Common myeloid progenitor, CD34-positive (primary cell): ENCODE measurements around the gene SLC44A3.
A peak's percentile ranks its signal among the peaks of the same experiment; 100 is the strongest.

Source experiments
- CTCF ChIA-PET: fragments of 350-600 bp; sonication (Branson Sonifier 250); formaldehyde crosslinking; loops from one replicate; lab custom pipeline; 2021; ENCODE audit warnings: antibody characterized with exemption; lab: Charles Lee
- POLR2A ChIA-PET: fragments of 350-600 bp; sonication (Branson Sonifier 250); formaldehyde crosslinking; loops from one replicate; lab custom pipeline; 2021; ENCODE audit warnings: antibody characterized with exemption; lab: Charles Lee
- DNase-seq, 3 donors: peaks; one replicate each; pipeline versions ENCODE4 v3.0.0 to v3.0.0-alpha.2; 2013
- H3K27ac ChIP-seq, 2 experiments: 1 replicate in 1 of 2; 2 replicates in 1 of 2; pipeline ENCODE4 v1.7.0; 2013; ENCODE audit warnings: inconsistent platforms in 2 of 2, low read length in 2 of 2, mild to moderate bottlenecking in 2 of 2, low read depth in 1 of 2, moderate library complexity in 1 of 2; ENCODE audit not compliant: severe bottlenecking in 2 of 2, insufficient read depth in 1 of 2, poor library complexity in 1 of 2
- H3K27me3 ChIP-seq, 5 experiments: replicated peaks in 2 of 5; 1 replicate in 3 of 5; 2 replicates in 2 of 5; pipeline versions ENCODE4 v1.6.1 to v1.7.0; 2013; ENCODE audit warnings: low read length in 4 of 5, mild to moderate bottlenecking in 2 of 5, moderate library complexity in 2 of 5, inconsistent platforms in 1 of 5; ENCODE audit not compliant: insufficient read depth in 5 of 5, control insufficient read depth in 4 of 5
- H3K36me3 ChIP-seq, 4 experiments: 1 replicate in 2 of 4; 2 replicates in 2 of 4; pipeline versions ENCODE4 v1.6.1 to v1.7.0; 2013; ENCODE audit warnings: low read length in 3 of 4, control low read depth in 1 of 4, mild to moderate bottlenecking in 1 of 4; ENCODE audit not compliant: control insufficient read depth in 4 of 4, insufficient read depth in 4 of 4
- H3K4me1 ChIP-seq, 4 experiments: 1 replicate in 3 of 4; 2 replicates in 1 of 4; pipeline versions ENCODE4 v1.6.1 to v1.7.1; 2013; ENCODE audit warnings: low read length in 3 of 4, mild to moderate bottlenecking in 3 of 4, control low read depth in 1 of 4, inconsistent platforms in 1 of 4, moderate library complexity in 1 of 4; ENCODE audit not compliant: control insufficient read depth in 4 of 4, insufficient read depth in 4 of 4; ENCODE audit errors: control extremely low read depth in 1 of 4
- H3K4me3 ChIP-seq, 7 experiments: 1 replicate in 4 of 7; 2 replicates in 3 of 7; pipeline versions ENCODE4 v1.5.1 to v1.7.0; 2013; ENCODE audit warnings: mild to moderate bottlenecking in 7 of 7, low read length in 6 of 7, moderate library complexity in 6 of 7, inconsistent platforms in 2 of 7, low read depth in 2 of 7, control low read depth in 1 of 7; ENCODE audit not compliant: insufficient read depth in 4 of 7, control insufficient read depth in 1 of 7; ENCODE audit errors: extremely low read depth in 1 of 7
- H3K9me3 ChIP-seq, 5 experiments: 1 replicate in 4 of 5; 2 replicates in 1 of 5; pipeline versions ENCODE4 v1.6.1 to v1.7.1; 2013; ENCODE audit warnings: low read length in 4 of 5, mild to moderate bottlenecking in 2 of 5, inconsistent platforms in 1 of 5, low read depth in 1 of 5, moderate library complexity in 1 of 5; ENCODE audit not compliant: control insufficient read depth in 4 of 5, insufficient read depth in 2 of 5; ENCODE audit errors: control extremely low read depth in 1 of 5
- WGBS: methylation state at CpG from one replicate; pipeline ENCODE4 v1.1.5; 2013; ENCODE audit not compliant: insufficient coverage; 5-methylcytosine and 5-hydroxymethylcytosine counted together

SLC44A3 gene

GRCh38 chr1:94872771-94873495, 52.8 kb downstream of the SLC44A3 start:
- no peaks in the 10 kb centered on the region for H3K36me3 ChIP-seq
- no peak overlapping the region for H3K27ac ChIP-seq
- no peaks in the 10 kb centered on the region for H3K9me3 ChIP-seq
- no peak for DNase-seq
- peaks cover 0 to 4% (median 0%) of the 10 kb centered on the region in 5 experiments for H3K27me3 ChIP-seq
- ChIA-PET POLR2A (no interaction called here), CTCF (interaction anchor here (1.1 to 1.3 kb wide), 2 partner anchors 19 to 25 kb away, joined by 3 to 5 read pairs; no protein-coding TSS in a partner anchor)
- peaks cover 0 to 3% (median 1%) of the 10 kb centered on the region in 4 experiments for H3K4me1 ChIP-seq
- H3K4me3 ChIP-seq, result no peak overlapping the region
- WGBS, result 87% methylated on average over 3 of the region's 4 CpGs

- no peak for DNase-seq
- H3K27ac ChIP-seq, result no peak overlapping the region
- peaks cover 0 to 4% (median 0%) of the 10 kb centered on the region in 5 experiments for H3K27me3 ChIP-seq
- WGBS, result 95% methylated on average over 7 of the region's 7 CpGs
- no peak overlapping the region for H3K4me3 ChIP-seq
- POLR2A ChIA-PET, result no interaction called here
- no peaks in the 10 kb centered on the region for H3K9me3 ChIP-seq
- H3K4me1 ChIP-seq, result peaks cover 0 to 3% (median 1%) of the 10 kb centered on the region in 4 experiments
- H3K36me3 ChIP-seq, result no peaks in the 10 kb centered on the region
- CTCF ChIA-PET, result interaction anchor here (1.1 to 2.3 kb wide), 5 partner anchors 14 to 167 kb away, joined by 3 to 9 read pairs (median 5); no protein-coding TSS in a partner anchor
These were observed 53.6 kb downstream of the SLC44A3 start for GRCh38 chr1:94873520-94874351.

- Histone ChIP-seq H3K4me1 (peaks cover 0 to 3% (median 1%) of the 10 kb centered on the region in 4 experiments), H3K27me3 (peaks cover 0 to 4% (median 0%) of the 10 kb centered on the region in 5 experiments), H3K9me3 (no peaks in the 10 kb centered on the region), H3K36me3 (no peaks in the 10 kb centered on the region), H3K27ac (no peak overlapping the region), H3K4me3 (no peak overlapping the region)
- WGBS, result 93% methylated on average over 3 of the region's 6 CpGs
- ChIA-PET CTCF (interaction anchor here (1.1 to 2.3 kb wide), 4 partner anchors 15 to 167 kb away, joined by 4 to 9 read pairs (median 5); no protein-coding TSS in a partner anchor), POLR2A (no interaction called here)
- DNase-seq, result no peak
These were observed 54.3 kb downstream of the SLC44A3 start for GRCh38 chr1:94874423-94874822.

GRCh38 chr1:94875794-94876193, 55.6 kb downstream of the SLC44A3 start:
- WGBS, result 20% methylated on average over 4 of the region's 4 CpGs
- peak in 2 of 3 donors; percentile 15 to 25 for DNase-seq
- POLR2A ChIA-PET, result interaction anchor here (0.6 kb wide), 1 partner anchor 30 kb away, joined by 3 read pairs; no protein-coding TSS in a partner anchor

GRCh38 chr1:94876362-94876761, 56.2 kb downstream of the SLC44A3 start:
- no peak overlapping the region for H3K27ac ChIP-seq
- H3K9me3 ChIP-seq, result no peaks in the 10 kb centered on the region
- ChIA-PET POLR2A (interaction anchor here (0.6 kb wide), 1 partner anchor 30 kb away, joined by 3 read pairs; no protein-coding TSS in a partner anchor), CTCF (interaction anchor here (2.1 kb wide), 1 partner anchor 22 kb away, joined by 7 read pairs; no protein-coding TSS in a partner anchor)
- H3K27me3 ChIP-seq, result peaks cover 0 to 2% (median 0%) of the 10 kb centered on the region in 5 experiments
- 93% methylated on average over 3 of the region's 3 CpGs for WGBS
- DNase-seq, result peak in 1 of 3 donors; percentile 4
- peaks cover 0 to 3% (median 1%) of the 10 kb centered on the region in 4 experiments for H3K4me1 ChIP-seq
- H3K36me3 ChIP-seq, result no peaks in the 10 kb centered on the region
- H3K4me3 ChIP-seq, result no peak overlapping the region

More at GRCh38 chr1:94875794-94876193, 55.6 kb downstream of the SLC44A3 start:
- H3K27ac ChIP-seq, result no peak overlapping the region
- peaks cover 0 to 3% (median 1%) of the 10 kb centered on the region in 4 experiments for H3K4me1 ChIP-seq
- no peaks in the 10 kb centered on the region for H3K9me3 ChIP-seq
- no peak overlapping the region for H3K4me3 ChIP-seq
- peaks cover 0 to 2% (median 0%) of the 10 kb centered on the region in 5 experiments for H3K27me3 ChIP-seq
- CTCF ChIA-PET, result interaction anchor here (2.1 to 2.3 kb wide), 2 partner anchors 16 to 21 kb away, joined by 5 to 7 read pairs; no protein-coding TSS in a partner anchor
- no peaks in the 10 kb centered on the region for H3K36me3 ChIP-seq

- CTCF ChIA-PET, result interaction anchor here (1.1 kb wide), 1 partner anchor 9 kb away, joined by 5 read pairs; no protein-coding TSS in a partner anchor
- POLR2A ChIA-PET, result no interaction called here
- peaks cover 0 to 4% (median 1%) of the 10 kb centered on the region in 4 experiments for H3K4me1 ChIP-seq
These were observed 58.2 kb downstream of the SLC44A3 start for GRCh38 chr1:94878329-94878728.

More at GRCh38 chr1:94878329-94878728, 58.2 kb downstream of the SLC44A3 start:
- 100% methylated on average over 1 of the region's 5 CpGs for WGBS
- no peak for DNase-seq
- Histone ChIP-seq H3K9me3 (no peaks in the 10 kb centered on the region), H3K36me3 (no peaks in the 10 kb centered on the region), H3K27me3 (peaks cover 0 to 2% (median 0%) of the 10 kb centered on the region in 5 experiments), H3K4me3 (no peak overlapping the region), H3K27ac (no peak overlapping the region)
